ENCODE measurements around the gene OTUD5.

DNA sequence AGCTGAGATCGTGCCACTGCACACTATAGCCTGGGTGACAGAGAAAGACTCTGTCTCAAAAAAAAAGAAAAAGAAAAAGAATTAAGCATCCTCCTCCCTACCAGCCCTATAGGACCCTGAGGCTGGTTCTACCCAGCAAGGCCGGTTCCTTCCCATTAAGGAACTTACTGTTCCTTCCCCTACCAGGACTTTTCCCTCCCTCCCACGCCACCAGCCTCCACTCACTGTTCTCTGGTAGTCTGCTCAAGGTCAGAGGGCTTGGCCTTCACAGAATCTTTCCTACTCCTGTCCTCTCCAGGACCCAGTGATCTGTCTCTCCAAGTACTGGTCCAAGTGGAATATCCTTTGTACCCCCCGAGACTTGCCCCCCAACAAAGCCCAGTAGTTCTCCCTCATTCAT lies 43.2 kb upstream of the OTUD5 start:
- TF ChIP-seq POLR2AphosphoS5 (IDR thresholded peaks at IDR 0.05) (no peak), POLR2A (IDR thresholded peaks at IDR 0.05) (no peak)
